GM12892 (cell line): ENCODE measurements around the gene CMIP.

Experiments
- POLR2A ChIP-seq: IDR thresholded peaks from 2 replicates; pipeline ENCODE4 v1.6.1; 2011; ENCODE audit warnings: low read depth, low read length, control low read depth
- POLR2AphosphoS5 ChIP-seq: IDR thresholded peaks from 2 replicates; pipeline ENCODE4 v1.6.1; 2011; ENCODE audit warnings: low read depth, low read length, control low read depth
- TAF1 ChIP-seq: IDR thresholded peaks from 2 replicates; pipeline ENCODE4 v1.6.1; 2011; ENCODE audit warnings: low read depth, mild to moderate bottlenecking, control low read depth, low read length, borderline replicate concordance

DNA sequence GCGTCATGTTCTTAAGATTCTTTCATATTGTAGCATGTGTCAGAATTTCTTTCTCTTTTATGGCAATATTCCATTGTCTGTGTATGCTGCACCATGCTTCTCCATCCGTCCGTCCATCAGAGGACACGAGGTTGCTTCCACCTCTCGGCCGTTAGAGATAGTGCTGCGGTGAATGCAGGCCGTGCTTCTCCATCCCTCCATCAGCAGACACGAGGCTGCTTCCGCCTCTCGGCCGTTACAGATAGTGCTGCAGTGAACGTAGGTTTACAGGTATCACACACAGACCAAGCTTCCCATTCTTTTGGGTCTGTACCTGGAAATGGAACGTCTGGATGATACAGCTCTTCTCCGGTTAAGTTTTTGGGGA is 113.5 kb downstream of the CMIP start:
- no peak for TF ChIP-seq POLR2A
- TF ChIP-seq POLR2AphosphoS5: no peak
- TF ChIP-seq TAF1: no peak
